MM.1S (cell line): Measurements from ENCODE around the gene PLIN3.

Source experiments
- DNase-seq: peaks from one replicate; pipeline ENCODE4 v3.0.0-alpha.2; 2015
- H2AFZ ChIP-seq: fragments of 300-600 bp; sonication (generic); 2 replicates; pipeline ENCODE4 v1.6.0; 2016; ENCODE audit warnings: antibody characterized with exemption, low read length
- H3F3A ChIP-seq: fragments of 300-600 bp; sonication (generic); 2 replicates; pipeline ENCODE4 v1.6.1; 2016; ENCODE audit warnings: mild to moderate bottlenecking, antibody characterized with exemption, low read length, moderate library complexity, mixed read lengths; ENCODE audit not compliant: insufficient read depth
- H3K27ac ChIP-seq: fragments of 300-600 bp; sonication (generic); 2 replicates; pipeline ENCODE4 v1.5.1; 2016; ENCODE audit warnings: mild to moderate bottlenecking, low read length
- H3K27me3 ChIP-seq: fragments of 300-600 bp; sonication (generic); replicated peaks from 2 replicates; pipeline ENCODE4 v1.6.0; 2016; ENCODE audit warnings: low read length; ENCODE audit not compliant: insufficient read depth
- H3K36me3 ChIP-seq: fragments of 300-600 bp; sonication (generic); replicated peaks from 2 replicates; pipeline ENCODE4 v1.6.1; 2016; ENCODE audit warnings: mild to moderate bottlenecking, low read length, mixed read lengths; ENCODE audit not compliant: insufficient read depth
- H3K4me1 ChIP-seq: fragments of 300-600 bp; sonication (generic); 2 replicates; pipeline ENCODE4 v1.6.1; 2016; ENCODE audit warnings: low read length, mixed read lengths
- H3K4me2 ChIP-seq: fragments of 300-600 bp; sonication (generic); 2 replicates; pipeline ENCODE4 v1.6.0; 2016; ENCODE audit warnings: low read depth, low read length
- H3K4me3 ChIP-seq: fragments of 300-600 bp; sonication (generic); 2 replicates; pipeline ENCODE4 v1.5.1; 2016; ENCODE audit warnings: low read length, mixed read lengths
- H3K79me2 ChIP-seq: fragments of 300-600 bp; sonication (generic); 2 replicates; pipeline ENCODE4 v1.6.1; 2016; ENCODE audit warnings: mixed run types, low read length, mixed read lengths
- H3K9ac ChIP-seq: fragments of 300-600 bp; sonication (generic); 2 replicates; pipeline ENCODE4 v1.6.1; 2016; ENCODE audit warnings: low read length, mixed read lengths
- H3K9me2 ChIP-seq: fragments of 300-600 bp; sonication (generic); replicated peaks from 2 replicates; pipeline ENCODE4 v1.6.1; 2016; ENCODE audit warnings: mild to moderate bottlenecking, low read length, mixed read lengths; ENCODE audit not compliant: insufficient read depth
- H3K9me3 ChIP-seq: fragments of 300-600 bp; sonication (generic); replicated peaks from 2 replicates; pipeline ENCODE4 v1.6.1; 2016; ENCODE audit warnings: mild to moderate bottlenecking, low read length, mixed read lengths; ENCODE audit not compliant: insufficient read depth
- H4K20me1 ChIP-seq: fragments of 300-600 bp; sonication (generic); 2 replicates; pipeline ENCODE4 v1.6.1; 2016; ENCODE audit warnings: mild to moderate bottlenecking, low read length, moderate library complexity, mixed read lengths; ENCODE audit not compliant: insufficient read depth
- EZH2 ChIP-seq: fragments of 300-600 bp; sonication (generic); optimal IDR thresholded peaks from 2 replicates; pipeline ENCODE3; 2017; ENCODE audit warnings: low read depth, mild to moderate bottlenecking, antibody characterized with exemption, low read length, mixed read lengths
- EZH2phosphoT487 ChIP-seq: fragments of 300-600 bp; sonication (generic); IDR thresholded peaks from 2 replicates; pipeline ENCODE4 v1.6.1; 2018; ENCODE audit warnings: antibody characterized with exemption, low read length
- TF ChIP-seq, protein P1 (sequence below): fragments of 300-600 bp; sonication (generic); IDR thresholded peaks from 2 replicates; pipeline ENCODE4 v1.5.1; 2016; ENCODE audit warnings: antibody characterized with exemption, low read length, mixed read lengths

The PLIN3 gene

DNA sequence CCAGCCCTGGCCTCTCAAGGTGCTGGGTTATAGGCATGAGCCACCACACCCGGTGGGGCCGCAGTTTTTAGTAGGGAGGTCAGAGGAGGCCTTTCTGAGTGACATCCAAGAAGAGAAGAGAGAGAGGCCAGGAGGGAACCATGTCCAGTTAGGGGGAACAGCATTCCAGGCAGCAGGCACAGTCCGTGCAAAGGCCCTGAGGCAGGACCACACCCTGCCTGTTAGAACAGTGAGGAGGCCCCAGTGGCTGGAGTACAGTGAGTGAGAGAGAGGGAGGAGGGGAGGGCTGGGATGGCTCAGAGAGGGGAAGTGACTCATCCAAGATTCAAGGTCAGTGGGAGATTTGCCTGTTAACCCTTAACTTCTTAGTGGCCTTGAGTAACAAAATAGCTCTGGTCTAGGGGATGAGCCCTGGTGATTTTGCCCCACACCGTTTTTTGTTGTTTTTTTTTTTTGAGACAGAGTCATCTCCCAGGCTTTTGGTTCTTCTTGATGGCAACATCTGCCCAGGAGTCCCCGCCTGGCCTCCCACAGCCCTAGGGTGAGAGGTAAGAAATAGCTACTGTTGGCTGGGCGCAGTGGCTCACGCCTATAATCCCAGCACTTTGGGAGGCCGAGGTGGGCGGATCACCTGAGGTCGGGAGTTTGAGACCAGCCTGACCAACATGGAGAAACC is 2.7 kb upstream of the PLIN3 start:
- no peaks in the 10 kb centered on the region for H3K9me2 ChIP-seq
- TF ChIP-seq, protein P1, sequence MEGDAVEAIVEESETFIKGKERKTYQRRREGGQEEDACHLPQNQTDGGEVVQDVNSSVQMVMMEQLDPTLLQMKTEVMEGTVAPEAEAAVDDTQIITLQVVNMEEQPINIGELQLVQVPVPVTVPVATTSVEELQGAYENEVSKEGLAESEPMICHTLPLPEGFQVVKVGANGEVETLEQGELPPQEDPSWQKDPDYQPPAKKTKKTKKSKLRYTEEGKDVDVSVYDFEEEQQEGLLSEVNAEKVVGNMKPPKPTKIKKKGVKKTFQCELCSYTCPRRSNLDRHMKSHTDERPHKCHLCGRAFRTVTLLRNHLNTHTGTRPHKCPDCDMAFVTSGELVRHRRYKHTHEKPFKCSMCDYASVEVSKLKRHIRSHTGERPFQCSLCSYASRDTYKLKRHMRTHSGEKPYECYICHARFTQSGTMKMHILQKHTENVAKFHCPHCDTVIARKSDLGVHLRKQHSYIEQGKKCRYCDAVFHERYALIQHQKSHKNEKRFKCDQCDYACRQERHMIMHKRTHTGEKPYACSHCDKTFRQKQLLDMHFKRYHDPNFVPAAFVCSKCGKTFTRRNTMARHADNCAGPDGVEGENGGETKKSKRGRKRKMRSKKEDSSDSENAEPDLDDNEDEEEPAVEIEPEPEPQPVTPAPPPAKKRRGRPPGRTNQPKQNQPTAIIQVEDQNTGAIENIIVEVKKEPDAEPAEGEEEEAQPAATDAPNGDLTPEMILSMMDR = no peak
- TF ChIP-seq EZH2phosphoT487 = no peak
- TF ChIP-seq EZH2 = no peak
- H3K79me2 ChIP-seq = no peaks in the 10 kb centered on the region
- peaks cover 6% of the 10 kb centered on the region; the same call in 1 of the 2 replicates for H3K27me3 ChIP-seq
- H3F3A ChIP-seq = no peaks in the 10 kb centered on the region
- H3K9ac ChIP-seq = no peak overlapping the region
- H3K4me3 ChIP-seq = no peak overlapping the region
- H3K4me1 ChIP-seq = no peaks in the 10 kb centered on the region
- H2AFZ ChIP-seq = no peak overlapping the region
- no peaks in the 10 kb centered on the region for H3K36me3 ChIP-seq
- DNase-seq = no peak
- no peaks in the 10 kb centered on the region for H4K20me1 ChIP-seq
- H3K4me2 ChIP-seq = no peak overlapping the region
- H3K9me3 ChIP-seq = no peaks in the 10 kb centered on the region
- H3K27ac ChIP-seq = no peak overlapping the region

GRCh38 chr19:4868286-4868834 is 893 bp upstream of the PLIN3 start:
- H3K27ac ChIP-seq = no peak overlapping the region
- no peaks in the 10 kb centered on the region for H3F3A ChIP-seq
- H4K20me1 ChIP-seq = no peaks in the 10 kb centered on the region
- no peaks in the 10 kb centered on the region for H3K36me3 ChIP-seq
- H3K9me2 ChIP-seq = no peaks in the 10 kb centered on the region
- H3K9ac ChIP-seq = no peak overlapping the region
- H2AFZ ChIP-seq = peak overlapping the region; percentile 98; the same call in 1 of the 2 replicates
- no peaks in the 10 kb centered on the region for H3K4me1 ChIP-seq
- DNase-seq = no peak
- TF ChIP-seq EZH2 (no peak), EZH2phosphoT487 (no peak)
- TF ChIP-seq, protein P1 = no peak
- H3K4me2 ChIP-seq = peak overlapping the region; percentile 88; the same call in 1 of the 2 replicates
- no peak overlapping the region; the same call in 1 of the 2 replicates for H3K4me3 ChIP-seq
- H3K9me3 ChIP-seq = no peaks in the 10 kb centered on the region
- H3K27me3 ChIP-seq = no peaks in the 10 kb centered on the region; the same call in 1 of the 2 replicates
- H3K79me2 ChIP-seq = no peaks in the 10 kb centered on the region

DNA sequence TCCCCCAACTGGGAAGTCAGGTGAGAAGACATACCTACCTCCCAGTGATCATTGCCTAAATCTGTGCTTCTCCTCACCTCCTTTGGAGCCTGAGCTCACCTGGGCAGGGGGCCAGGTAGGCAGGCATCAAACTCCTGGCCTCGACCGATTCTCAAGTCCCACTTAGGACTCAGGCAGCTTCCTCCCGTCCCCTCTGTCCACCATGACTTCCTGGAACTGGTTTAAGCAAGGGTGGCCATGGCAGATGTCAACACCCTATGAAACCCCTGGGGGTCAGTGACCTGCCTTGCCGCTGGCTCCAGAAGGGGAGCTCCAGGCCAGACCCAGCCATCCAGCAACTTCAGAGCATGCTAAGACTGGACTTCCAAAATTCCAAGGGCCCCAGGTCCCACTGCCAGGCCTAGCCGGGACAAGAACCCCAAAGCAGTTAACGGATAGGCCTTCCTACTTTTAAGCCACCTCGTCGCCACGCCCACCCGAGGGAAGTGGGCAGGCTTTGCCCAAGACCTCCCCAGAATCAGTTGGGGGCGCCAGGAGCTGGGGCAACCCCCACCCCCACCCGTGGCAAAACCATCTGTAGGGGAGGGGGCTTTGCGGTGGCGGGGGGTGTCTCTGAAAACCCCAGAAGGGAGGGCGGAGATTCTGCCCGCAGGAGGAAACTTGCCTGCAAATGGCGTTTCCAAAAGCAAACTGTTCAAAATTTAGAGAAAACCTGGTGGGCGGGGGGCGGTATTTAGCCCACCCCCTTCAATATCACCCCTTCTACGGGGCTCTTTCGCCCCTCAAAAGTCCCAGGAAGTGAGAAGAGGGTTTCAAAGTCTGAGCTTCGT is 657 bp downstream of the PLIN3 start:
- no peaks in the 10 kb centered on the region for H3K9me3 ChIP-seq
- no peak for DNase-seq
- H3K36me3 ChIP-seq = no peaks in the 10 kb centered on the region
- no peaks in the 10 kb centered on the region for H3K79me2 ChIP-seq
- TF ChIP-seq EZH2phosphoT487 (no peak), EZH2 (no peak)
- TF ChIP-seq, protein P1 = no peak
- no peaks in the 10 kb centered on the region for H4K20me1 ChIP-seq
- H3K4me1 ChIP-seq = no peaks in the 10 kb centered on the region
- no peak overlapping the region for H3K27ac ChIP-seq
- no peaks in the 10 kb centered on the region for H3K9me2 ChIP-seq
- H3K27me3 ChIP-seq = no peaks in the 10 kb centered on the region; the same call in 1 of the 2 replicates
- H3K4me2 ChIP-seq = peak overlapping the region; percentile 88
- H3F3A ChIP-seq = no peaks in the 10 kb centered on the region
- H2AFZ ChIP-seq = peak overlapping the region; percentile 98
- peak overlapping the region; percentile 87 for H3K4me3 ChIP-seq
- H3K9ac ChIP-seq = peak overlapping the region; percentile 56
